Gastroesophageal sphincter (tissue), 4 donors: ENCODE measurements around the gene IP6K2. TPM values are rescaled to one million over a fixed set of nuclear protein-coding genes. Genes with fewer than 3 reads are reported as not detected.

Source experiments
- ATAC-seq: fragments of 150-250 bp; one replicate; pipeline ENCODE4 v1.9.1; 2016; ENCODE audit warnings: mild to moderate bottlenecking, moderate library complexity
- H3K27ac ChIP-seq, 4 donors: fragments of 200-600 bp; sonication (generic) in 3 of 4; 1 replicate in 3 of 4; 2 replicates in 1 of 4; pipeline ENCODE4 v1.5.1; 2016 to 2019
- H3K27me3 ChIP-seq: fragments of 200-600 bp; sonication (generic); one replicate; pipeline ENCODE4 v1.5.1; 2019
- H3K36me3 ChIP-seq, 2 donors: fragments of 200-600 bp; sonication (generic); one replicate each; pipeline ENCODE4 v1.5.1; 2019; ENCODE audit warnings: control low read depth in 1 of 2
- H3K4me1 ChIP-seq, 3 donors: fragments of 200-600 bp; sonication (generic); 1 replicate in 2 of 3; 2 replicates in 1 of 3; pipeline ENCODE4 v1.5.1; 2016 to 2019; ENCODE audit warnings: control low read depth in 2 of 3
- H3K4me3 ChIP-seq, 2 donors: fragments of 200-600 bp; sonication (generic); one replicate each; pipeline ENCODE4 v1.5.1; 2019; ENCODE audit warnings: mild to moderate bottlenecking in 1 of 2, moderate library complexity in 1 of 2
- H3K9me3 ChIP-seq, 3 donors: fragments of 200-600 bp; sonication (generic); one replicate each; pipeline ENCODE4 v1.5.1; 2017 to 2019; ENCODE audit warnings: control low read depth in 2 of 3
- CTCF ChIP-seq, 4 experiments: fragments of 200-600 bp in 2 of 4; fragments of 450-650 bp in 2 of 4; sonication (generic) in 1 of 4; IDR thresholded peaks; one replicate each; pipeline ENCODE4 v1.5.1; 2017 to 2019; ENCODE audit warnings: antibody characterized with exemption in 4 of 4, mild to moderate bottlenecking in 2 of 4, moderate library complexity in 2 of 4
- EP300 ChIP-seq: sonication (generic); formaldehyde crosslinking; IDR thresholded peaks from one replicate; pipeline ENCODE4 v1.6.1; 2017; ENCODE audit warnings: antibody characterized with exemption, mild to moderate bottlenecking
- POLR2A ChIP-seq, 2 donors: fragments of 450-650 bp; IDR thresholded peaks; one replicate each; pipeline ENCODE4 v1.6.1; 2017; ENCODE audit warnings: antibody characterized with exemption in 2 of 2, mild to moderate bottlenecking in 2 of 2, moderate library complexity in 1 of 2
- POLR2AphosphoS5 ChIP-seq: sonication (generic); formaldehyde crosslinking; IDR thresholded peaks from one replicate; pipeline ENCODE4 v1.6.1; 2017; ENCODE audit warnings: antibody characterized with exemption
- WGBS, 2 donors: methylation state at CpG; one replicate each; pipeline ENCODE4 v1.1.5; 2018; ENCODE audit warnings: low coverage in 1 of 2; 5-methylcytosine and 5-hydroxymethylcytosine counted together
- total RNA-seq, 4 donors: library from RNA; depleted of rRNA; stranded (reverse); fragments of >200 nt; gene quantifications; one replicate each; pipeline ENCODE4 v1.1.0, GENCODE V29; 2016

Gene IP6K2
- total RNA-seq, 4 donors from 2014 or later: 44.5 to 52.8 (median 48.1) TPM

- TF ChIP-seq POLR2AphosphoS5 (no peak), CTCF (IDR thresholded peaks at IDR 0.05) (no peak), POLR2A (IDR thresholded peaks at IDR 0.05) (no peak), EP300 (no peak)
- no peak overlapping the region for H3K4me3 ChIP-seq
- WGBS, 2 donors: 0 to 24% methylated on average over 1 to 2 of the region's 2 CpGs
- H3K9me3 ChIP-seq: no peaks in the 10 kb centered on the region
- H3K27ac ChIP-seq: peak overlapping the region in 2 of 4 donors; percentile 10 to 45
- H3K27me3 ChIP-seq: no peaks in the 10 kb centered on the region
- peaks cover 0 to 59% of the 10 kb centered on the region in 2 donors for H3K36me3 ChIP-seq
- H3K4me1 ChIP-seq: peaks cover 0 to 84% (median 17%) of the 10 kb centered on the region in 3 donors
- ATAC-seq: peak; percentile 41
These were observed 8.5 kb downstream of the IP6K2 start for GRCh38 chr3:48708481-48708889.

DNA sequence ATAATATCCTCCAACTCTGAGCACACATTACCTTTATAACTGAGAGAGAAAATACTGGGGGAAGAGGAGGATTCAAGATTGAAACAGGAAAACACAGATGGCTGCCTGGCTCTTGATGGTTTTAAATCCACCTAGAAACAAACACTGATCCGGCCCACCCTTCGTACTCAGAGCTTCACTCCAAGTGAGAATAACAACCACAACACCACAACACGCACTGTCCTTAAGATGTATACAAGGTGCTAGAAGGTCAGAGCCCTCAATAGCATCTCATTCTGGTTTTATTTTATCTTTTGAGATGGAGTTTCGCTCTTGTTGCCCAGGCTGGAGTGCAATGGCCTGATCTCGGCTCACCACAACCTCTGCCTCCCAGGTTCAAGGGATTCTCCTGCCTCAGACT, 9.9 kb downstream of the IP6K2 start:
- Histone ChIP-seq H3K4me3 (no peak overlapping the region), H3K36me3 (peaks cover 0 to 47% of the 10 kb centered on the region in 2 donors), H3K9me3 (no peaks in the 10 kb centered on the region), H3K27me3 (no peaks in the 10 kb centered on the region), H3K4me1 (peaks cover 0 to 81% (median 17%) of the 10 kb centered on the region in 3 donors), H3K27ac (no peak overlapping the region)
- 78 to 89% methylated on average over 3 to 5 of the region's 5 CpGs for WGBS, 2 donors
- TF ChIP-seq POLR2AphosphoS5: no peak
- no peak for TF ChIP-seq CTCF (IDR thresholded peaks at IDR 0.05)
- no peak for TF ChIP-seq POLR2A (IDR thresholded peaks at IDR 0.05)
- TF ChIP-seq EP300: no peak
- ATAC-seq: no peak

DNA sequence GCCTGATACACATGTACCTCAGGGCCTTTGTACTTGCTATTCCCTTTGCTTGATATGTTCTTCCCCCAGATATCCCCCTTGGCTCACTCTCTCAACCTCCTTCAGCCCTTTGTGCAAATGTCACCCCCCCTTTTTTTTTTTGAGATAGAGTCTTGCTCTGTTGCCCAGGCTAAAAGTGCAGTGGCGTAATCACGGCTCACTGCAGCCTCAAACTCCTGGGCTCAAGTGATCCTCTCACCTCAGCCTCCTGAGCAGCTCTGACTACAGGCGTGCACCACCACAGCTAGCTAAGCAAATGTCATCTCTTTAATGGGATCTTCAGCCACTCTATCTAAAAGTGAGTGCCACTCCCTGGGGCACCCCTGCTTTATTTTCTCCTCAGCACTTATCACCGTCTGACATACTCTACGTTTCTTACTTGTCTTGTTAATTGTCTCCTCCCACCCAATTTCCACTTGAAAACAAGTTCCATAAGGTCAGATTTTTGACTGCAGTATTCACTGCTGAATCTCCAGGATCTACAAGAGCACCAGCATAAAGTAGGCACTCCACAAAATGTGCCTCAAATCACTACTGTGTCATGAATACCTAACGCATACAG, 14.6 kb downstream of the IP6K2 start:
- TF ChIP-seq EP300: no peak
- no peak for TF ChIP-seq POLR2AphosphoS5
- no peak for TF ChIP-seq POLR2A (IDR thresholded peaks at IDR 0.05)
- no peak for TF ChIP-seq CTCF (IDR thresholded peaks at IDR 0.05)

GRCh38 chr3:48700731-48701405, 16.2 kb downstream of the IP6K2 start:
- Histone ChIP-seq H3K27me3 (no peaks in the 10 kb centered on the region), H3K9me3 (no peaks in the 10 kb centered on the region), H3K27ac (no peak overlapping the region), H3K4me1 (peaks cover 0 to 57% (median 4%) of the 10 kb centered on the region in 3 donors), H3K4me3 (no peak overlapping the region), H3K36me3 (peaks cover 0 to 28% of the 10 kb centered on the region in 2 donors)
- no peak for TF ChIP-seq CTCF (IDR thresholded peaks at IDR 0.05)
- no peak for TF ChIP-seq EP300
- TF ChIP-seq POLR2AphosphoS5: no peak
- TF ChIP-seq POLR2A (IDR thresholded peaks at IDR 0.05): no peak
- no peak for ATAC-seq
- WGBS, 2 donors: 92 to 94% methylated on average over 5 to 11 of the region's 11 CpGs

More for the DNA sequence above, 14.6 kb downstream of the IP6K2 start:
- H3K27ac ChIP-seq: peak overlapping the region in 2 of 4 donors; percentile 6 to 26
- no peak overlapping the region for H3K4me3 ChIP-seq
- no peaks in the 10 kb centered on the region for H3K27me3 ChIP-seq
- H3K9me3 ChIP-seq: no peaks in the 10 kb centered on the region
- peaks cover 0 to 61% (median 4%) of the 10 kb centered on the region in 3 donors for H3K4me1 ChIP-seq
- no peak for ATAC-seq
- 70 to 92% methylated on average over 6 of the region's 6 CpGs for WGBS, 2 donors
- H3K36me3 ChIP-seq: peaks cover 0 to 28% of the 10 kb centered on the region in 2 donors

DNA sequence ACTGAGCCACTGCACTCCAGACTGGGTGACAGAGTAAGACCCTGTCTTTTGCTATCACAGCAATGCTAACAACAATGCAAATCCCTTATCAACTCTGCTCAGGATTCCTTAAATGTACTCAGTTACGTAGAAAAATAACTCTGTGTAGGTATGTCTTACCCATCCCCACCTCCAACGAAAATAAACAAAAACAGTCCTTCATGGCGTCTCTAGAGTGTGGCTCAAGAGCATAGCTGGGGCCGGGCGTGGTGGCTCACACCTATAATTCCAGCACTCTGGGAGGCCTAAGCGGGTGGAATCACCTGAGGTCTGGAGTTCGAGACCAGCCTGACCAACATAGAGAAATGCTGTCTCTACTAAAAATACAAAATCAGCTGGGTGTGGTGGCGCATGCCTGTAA, 18.1 kb downstream of the IP6K2 start:
- Histone ChIP-seq H3K36me3 (peaks cover 0 to 32% of the 10 kb centered on the region in 2 donors), H3K27me3 (no peaks in the 10 kb centered on the region), H3K4me1 (peaks cover 0 to 70% (median 2%) of the 10 kb centered on the region in 3 donors), H3K9me3 (no peaks in the 10 kb centered on the region), H3K27ac (no peak overlapping the region), H3K4me3 (no peak overlapping the region)
- no peak for ATAC-seq
- TF ChIP-seq EP300: no peak
- TF ChIP-seq POLR2AphosphoS5: no peak
- no peak for TF ChIP-seq CTCF (IDR thresholded peaks at IDR 0.05)
- no peak for TF ChIP-seq POLR2A (IDR thresholded peaks at IDR 0.05)
- WGBS, 2 donors: 80 to 100% methylated on average over 2 to 5 of the region's 8 CpGs
